ENCODE results near the gene ARMC10.
"Not testable (repeated sequence)": the region's sequence is repeated elsewhere in the genome, so short reads cannot be mapped to it uniquely, and the experiment has no call there.

ARMC10 gene

DNA sequence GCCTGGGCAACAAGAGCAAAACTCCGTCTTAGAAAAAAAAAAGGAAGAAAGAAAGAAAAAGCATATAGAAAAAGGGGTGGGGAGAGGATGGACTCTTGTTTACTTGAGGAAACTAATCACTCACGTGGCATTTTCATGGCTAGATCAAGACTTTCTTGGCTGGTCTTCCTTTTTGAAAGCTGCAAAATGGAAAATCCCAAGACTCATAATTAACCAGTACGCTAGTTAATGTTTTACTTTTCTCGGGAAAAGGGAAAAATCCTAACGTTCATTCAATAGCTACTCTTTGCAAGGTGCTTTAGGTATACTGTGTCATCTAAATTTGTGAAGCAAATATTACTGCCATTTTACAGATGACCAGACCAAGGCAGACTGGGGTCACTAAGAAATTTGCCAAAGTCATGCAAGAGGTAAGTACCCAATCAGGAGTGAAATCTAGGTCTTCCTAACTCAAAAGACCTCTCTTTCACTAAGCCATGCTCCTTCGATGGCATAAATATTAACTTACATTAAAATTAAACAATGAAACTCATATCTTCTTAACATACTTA is 49.6 kb downstream of the ARMC10 start:
- no peak for DNase-seq (ENCODE audit: low read depth in 2 of 2)

DNA sequence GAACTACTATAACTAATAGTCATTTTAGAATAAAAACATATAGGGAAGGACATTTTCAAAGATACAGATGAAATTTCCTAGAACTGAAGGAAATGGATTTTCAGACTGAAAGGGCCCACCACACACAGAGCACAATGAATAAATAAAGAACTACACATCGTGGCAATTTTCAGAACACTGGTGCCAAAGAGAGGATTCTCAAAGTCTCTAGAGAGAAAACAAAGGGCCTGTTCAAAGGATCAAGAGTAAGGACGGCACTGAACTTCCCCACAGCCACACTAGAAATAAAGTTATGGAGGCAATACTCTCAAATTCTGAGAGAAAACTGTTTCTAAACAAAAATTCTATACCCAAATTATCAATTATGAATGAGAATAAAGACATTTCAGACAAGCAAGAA is 52.1 kb downstream of the ARMC10 start:
- DNase-seq (ENCODE audit: low read depth in 2 of 2), result no peak

DNA sequence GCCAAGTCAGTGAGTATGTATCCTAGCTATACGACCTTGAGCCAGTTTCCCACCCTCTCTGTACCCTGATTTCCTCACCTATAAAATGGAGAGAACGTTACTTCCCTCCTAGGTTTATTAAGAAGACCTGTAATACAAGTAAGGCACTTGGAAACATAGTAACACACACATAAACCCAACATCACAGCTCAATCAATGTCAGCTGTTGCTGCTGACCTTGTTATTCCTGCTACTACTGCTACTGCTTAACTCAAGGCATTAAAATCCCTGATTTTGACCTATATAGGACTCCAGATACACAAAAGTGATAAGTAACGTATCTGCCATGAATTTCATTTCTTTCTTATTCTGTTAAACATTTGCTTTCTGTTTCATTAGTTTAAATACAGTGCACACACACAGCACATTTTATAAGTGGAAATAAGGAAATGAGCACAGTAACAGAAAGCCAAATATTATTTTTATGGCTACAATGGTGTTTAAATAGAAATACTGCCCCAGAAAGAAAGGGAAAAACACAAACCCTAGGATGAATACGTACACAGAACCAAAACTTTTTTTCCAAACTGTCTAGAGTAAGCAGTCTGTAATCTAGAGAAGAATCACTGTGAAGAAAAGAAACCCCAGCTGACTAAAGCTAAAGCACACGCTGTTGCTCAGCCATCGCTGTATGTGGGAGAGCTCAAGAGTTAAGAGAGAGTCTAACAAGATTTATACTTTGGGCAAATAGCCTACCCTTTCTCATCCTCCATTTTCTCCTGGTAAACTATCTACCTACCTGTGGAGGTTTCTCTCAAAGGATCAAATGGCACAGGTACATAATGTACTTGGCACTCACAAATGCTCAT is 55.0 kb downstream of the ARMC10 start:
- DNase-seq (ENCODE audit: low read depth in 2 of 2), result no peak

DNA sequence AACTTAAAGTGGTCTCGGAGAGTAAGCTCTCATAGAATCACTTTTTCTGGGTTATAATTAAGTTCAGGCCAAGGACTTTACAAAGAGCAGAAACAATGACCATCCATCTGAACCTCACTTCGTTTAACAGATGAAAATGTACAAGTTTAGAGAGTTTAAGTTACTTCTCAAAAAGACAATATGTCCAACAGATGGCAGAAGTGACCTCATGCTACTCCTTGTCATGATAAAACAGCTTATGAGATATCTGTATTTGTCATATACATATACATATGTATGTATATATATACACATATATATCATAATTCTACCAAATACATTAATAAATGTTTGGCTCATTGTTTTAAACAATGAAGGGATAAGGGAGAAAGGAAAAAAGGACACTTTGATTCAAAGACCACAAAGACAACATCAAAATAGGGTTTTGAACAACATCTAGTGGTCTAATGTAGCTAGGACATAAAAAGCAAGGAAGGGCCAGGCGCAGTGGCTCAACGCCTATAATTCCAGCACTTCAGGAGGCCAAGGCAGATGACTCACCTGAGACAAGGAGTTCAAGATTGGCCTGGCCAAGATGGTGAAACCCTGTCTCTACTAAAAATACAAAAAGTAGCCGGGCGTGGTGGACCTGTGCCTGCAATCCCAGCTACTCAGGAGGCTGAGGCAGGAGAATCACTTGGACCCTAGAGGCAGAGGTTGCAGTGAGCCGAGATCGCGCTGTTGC is 56.1 kb downstream of the ARMC10 start:
- no peak for DNase-seq (ENCODE audit: low read depth in 2 of 2)

DNA sequence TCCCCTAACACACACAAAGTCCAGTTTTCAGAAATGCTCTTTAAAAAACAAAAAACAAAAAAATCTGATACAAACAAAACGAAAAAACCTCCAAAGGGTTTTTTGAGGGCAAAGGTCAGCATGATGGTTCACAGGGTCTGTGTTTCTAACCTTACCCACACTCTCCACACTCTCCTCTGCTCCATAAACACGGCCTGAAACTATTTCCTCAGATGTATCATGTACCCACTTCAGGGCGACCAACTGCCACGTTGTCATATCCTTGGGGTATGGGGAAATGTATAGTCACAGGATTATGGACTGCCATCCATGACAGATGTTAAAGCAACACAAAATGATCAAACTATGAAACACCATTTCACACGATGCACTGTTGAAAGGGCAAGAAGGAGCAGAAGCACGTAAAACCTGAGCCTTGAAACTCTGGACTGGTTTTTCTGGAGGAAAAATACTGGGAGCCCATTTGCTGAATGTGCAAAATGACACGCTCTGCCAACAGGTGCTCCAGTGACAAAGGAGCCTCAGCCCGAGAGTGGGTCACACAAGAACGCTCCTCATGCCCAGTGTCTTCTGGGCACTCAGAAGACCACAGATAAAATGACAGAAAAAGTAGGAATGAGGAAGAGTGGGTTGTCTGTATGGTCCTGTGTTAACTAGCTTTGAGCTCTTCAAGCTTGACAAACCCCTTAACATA is 58.2 kb downstream of the ARMC10 start:
- no peak for DNase-seq (ENCODE audit: low read depth in 2 of 2)

DNA sequence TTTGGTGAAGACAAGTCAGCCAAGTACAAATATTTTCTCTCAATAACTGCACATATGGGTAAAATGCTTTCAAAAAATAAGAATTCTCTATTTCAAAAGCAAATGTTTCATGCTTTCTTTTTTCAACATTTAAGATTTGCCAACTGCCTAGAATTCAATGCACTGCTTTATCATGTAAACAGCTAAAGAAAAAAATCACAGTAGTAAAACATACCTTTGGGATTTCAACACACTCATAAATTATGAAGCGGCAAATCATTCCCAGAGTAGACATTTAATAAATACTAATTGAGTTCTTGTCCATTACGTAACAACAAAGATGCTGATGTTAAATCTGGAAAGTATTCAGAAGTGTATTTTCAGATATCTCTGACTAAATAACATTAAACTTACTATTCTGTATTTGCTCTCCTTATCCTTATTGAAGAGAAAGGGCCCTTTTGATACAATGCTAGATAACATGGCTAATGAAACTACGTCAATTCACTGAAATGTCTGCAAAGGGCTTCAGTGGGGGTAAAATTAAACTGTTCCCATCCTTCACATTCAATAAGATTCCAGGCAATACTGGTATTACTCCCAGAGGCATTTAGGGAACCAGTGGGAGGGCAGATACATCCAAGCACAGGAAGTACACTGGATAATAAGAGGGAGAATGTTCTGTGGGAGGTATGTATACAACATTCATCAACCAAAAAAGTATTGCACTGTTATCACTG is 60.1 kb downstream of the ARMC10 start:
- no peak for DNase-seq (ENCODE audit: low read depth in 2 of 2)

DNA sequence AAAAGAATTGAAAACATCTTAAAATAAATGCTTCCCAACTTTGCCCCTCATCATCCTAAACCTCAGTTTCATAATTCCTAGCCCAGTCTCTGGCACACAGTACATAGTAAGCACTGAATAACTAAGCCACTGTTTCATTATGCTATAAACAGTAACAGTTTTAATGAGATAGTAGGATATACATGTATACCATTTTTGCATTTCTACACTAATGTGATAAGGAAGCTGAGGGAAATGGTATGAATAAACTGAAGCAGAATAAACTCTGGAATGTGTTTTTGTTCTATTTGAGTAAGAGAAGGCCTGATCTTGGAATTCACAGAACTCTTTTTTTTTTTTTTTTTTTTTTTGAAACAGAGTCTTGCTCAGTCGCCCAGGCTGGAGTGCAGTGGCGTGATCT is 65.1 kb downstream of the ARMC10 start:
- DNase-seq (ENCODE audit: low read depth in 2 of 2), result no peak

DNA sequence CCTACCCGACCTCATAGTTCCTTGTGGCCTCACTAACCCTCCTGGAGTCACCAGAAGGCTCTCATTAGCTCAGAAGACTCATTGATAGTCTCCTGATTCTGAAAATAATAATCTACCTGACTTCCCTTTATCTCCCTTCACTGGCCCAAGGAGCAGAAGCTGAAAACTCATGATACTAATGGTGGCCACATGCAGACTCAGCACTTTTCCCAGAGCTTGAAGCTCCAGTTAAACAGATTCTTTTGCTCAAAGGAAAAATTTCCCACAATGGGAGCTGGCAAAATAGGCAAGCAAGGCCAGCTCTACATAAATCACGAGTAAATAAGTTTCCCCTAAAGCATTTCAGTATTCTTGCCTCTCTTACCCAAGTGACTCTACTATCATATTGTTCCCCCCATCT is 65.7 kb downstream of the ARMC10 start:
- no peak for DNase-seq (ENCODE audit: low read depth in 2 of 2)

DNA sequence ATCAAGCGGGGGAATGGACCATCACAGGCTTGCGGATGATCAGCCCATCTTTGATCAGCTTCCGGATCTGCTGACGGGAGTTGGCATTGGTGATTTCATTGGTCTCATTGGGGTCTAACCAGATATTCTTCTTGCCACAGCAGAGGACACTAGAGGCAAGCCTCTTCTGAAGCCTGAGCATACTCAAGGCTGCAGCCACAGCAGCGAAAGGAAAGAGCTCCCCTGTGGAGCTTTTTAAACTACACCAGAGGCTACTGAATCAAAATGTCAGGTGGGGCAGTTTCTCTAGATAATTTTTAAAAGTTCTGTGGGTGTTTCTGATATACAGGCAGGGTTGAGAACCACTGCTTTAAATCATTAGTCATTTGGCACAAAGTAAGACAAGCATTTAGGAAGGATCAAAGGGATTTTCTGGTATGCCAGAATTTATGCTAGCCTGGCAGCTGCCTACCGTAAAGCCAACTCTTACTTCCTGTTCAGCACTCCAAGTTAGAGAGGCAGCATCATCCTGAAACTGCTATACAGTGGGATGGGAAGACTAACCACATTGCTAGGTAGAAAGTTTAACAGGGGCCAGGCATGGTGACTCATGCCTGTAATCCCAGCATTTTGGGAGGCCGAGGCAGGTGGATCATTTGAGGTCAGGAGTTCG is 66.9 kb downstream of the ARMC10 start:
- DNase-seq (ENCODE audit: low read depth in 2 of 2), result no peak

DNA sequence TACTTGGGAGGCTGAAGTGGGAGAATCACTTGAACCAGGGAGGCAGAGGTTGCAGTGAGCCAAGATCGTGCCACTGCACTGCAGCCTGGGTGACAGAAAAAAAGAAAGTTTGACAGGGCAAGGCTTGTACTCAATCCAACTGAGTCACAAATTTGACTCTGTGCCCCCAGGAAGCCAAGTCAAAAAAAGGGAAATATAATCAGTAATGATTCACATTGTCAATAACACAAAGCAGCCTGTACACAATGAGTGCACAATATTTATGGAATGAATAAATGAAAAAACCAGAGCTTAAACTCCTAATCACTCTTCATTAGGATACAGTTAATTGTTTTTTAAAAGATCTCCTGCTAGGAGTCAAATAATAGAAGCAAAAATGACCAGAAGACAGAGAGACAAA is 67.6 kb downstream of the ARMC10 start:
- no peak for DNase-seq (ENCODE audit: low read depth in 2 of 2)

DNA sequence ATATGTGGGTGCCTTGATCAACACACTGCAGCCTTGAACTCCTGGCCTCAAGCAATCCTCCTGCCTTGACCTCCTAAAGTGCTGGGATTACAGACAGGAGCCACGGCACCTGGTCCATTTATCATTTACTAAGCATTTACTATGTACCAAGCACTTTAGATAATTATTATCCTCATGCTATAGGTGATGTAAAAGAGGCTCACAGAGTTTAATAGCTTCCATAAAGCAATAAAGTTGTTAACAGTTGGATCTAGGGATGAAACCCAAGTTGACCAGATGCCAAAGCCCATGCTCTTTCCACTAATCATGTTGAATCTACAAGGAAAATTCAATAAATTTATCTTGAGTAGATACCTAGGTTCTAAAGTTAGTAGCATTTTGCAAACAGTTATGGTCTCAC is 68.9 kb downstream of the ARMC10 start:
- DNase-seq (ENCODE audit: low read depth in 2 of 2), result no peak

DNA sequence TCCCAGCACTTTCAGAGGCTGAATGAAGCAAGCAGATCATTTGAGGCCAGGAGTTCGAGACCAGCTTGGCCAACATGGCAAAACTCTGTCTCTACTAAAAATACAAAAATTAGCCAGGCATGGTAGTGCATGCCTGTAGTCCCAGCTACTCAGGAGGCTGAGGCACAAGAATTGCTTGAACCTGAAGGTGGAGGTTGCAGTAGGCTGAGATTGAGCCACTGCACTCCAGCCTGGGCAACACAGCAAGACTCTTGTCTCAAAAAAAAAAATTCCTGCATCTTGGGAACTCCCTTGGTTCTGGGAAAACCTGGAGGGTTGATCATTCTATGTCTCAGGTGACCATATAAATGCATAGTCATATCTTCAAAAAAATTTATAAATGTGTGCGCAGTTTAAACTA is 69.8 kb downstream of the ARMC10 start:
- not testable (repeated sequence) for DNase-seq (ENCODE audit: low read depth in 2 of 2)

DNA sequence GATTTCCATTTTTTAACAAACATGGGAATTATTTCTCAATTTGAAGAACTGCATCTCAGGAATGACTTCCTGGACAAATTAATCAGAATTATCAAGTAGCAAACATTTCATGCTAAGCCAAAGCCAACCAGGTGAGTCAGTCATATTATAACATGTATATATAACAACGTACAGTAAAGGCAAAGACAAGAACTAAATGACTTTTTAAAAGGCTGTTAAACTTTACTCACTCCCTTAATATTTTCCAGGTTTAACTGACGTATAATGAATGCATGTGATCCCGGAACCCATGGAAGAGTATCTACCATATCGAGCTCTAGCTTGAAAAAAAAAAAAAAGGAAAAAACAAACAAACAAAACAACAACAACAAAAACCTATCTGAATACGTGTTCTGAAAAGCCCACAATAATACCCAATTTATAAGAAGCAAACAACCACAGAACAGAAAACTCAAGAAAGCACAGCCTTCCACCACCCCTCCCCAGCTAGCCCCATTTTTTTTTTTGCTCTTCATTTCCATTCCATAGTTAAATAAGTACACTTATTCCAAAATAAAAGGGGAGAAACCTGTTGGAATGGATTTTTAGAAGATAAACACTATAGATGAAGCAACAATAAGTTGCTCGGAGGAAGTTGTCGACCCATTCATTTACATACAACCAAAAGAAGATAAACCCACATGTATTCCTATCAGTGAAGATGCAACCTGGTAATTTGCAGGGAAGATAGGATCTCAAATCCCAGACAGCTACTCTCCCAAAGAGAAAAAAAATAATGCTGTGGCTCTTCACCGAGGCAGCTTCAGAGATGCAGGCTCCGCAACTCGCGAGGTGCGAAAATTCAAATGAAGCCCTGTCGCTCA is 73.4 kb downstream of the ARMC10 start:
- no peak for DNase-seq (ENCODE audit: low read depth in 2 of 2)
